HepG2 (cell line): ENCODE measurements around the gene CLBA1. TPM values are rescaled to one million over a fixed set of nuclear protein-coding genes. Genes with fewer than 3 reads are reported as not detected.
A peak's percentile ranks its signal among the peaks of the same experiment; 100 is the strongest.

Experiments used
- ATF7 ChIP-seq, 2 experiments: fragments of 450-650 bp in 1 of 2; sonication (generic) in 1 of 2; formaldehyde crosslinking in 1 of 2; IDR thresholded peaks; 2 replicates each; pipeline versions ENCODE4 v1.4.0 to v1.6.1; 2016 to 2020; ENCODE audit warnings: antibody characterized with exemption in 1 of 2, mild to moderate bottlenecking in 1 of 2, missing genetic modification reagents in 1 of 2
- BCL6 ChIP-seq: IDR thresholded peaks from 2 replicates; pipeline ENCODE4 v1.6.1; 2016; ENCODE audit warnings: missing genetic modification reagents, missing compliant biosample characterization
- CBX1 ChIP-seq: IDR thresholded peaks from one replicate; pipeline ENCODE4 v1.6.1; 2016; ENCODE audit warnings: antibody characterized with exemption, low read depth
- CCDC6 ChIP-seq: sonication (generic); formaldehyde crosslinking; IDR thresholded peaks from 2 replicates; pipeline ENCODE4 v1.8.1; 2022; ENCODE audit warnings: mild to moderate bottlenecking, missing genetic modification reagents, moderate library complexity
- EEA1 ChIP-seq: sonication (generic); formaldehyde crosslinking; IDR thresholded peaks from 2 replicates; pipeline ENCODE4 v1.5.1; 2020; ENCODE audit warnings: mild to moderate bottlenecking, missing genetic modification reagents, borderline replicate concordance
- FOXK2 ChIP-seq: fragments of 450-650 bp; IDR thresholded peaks from 2 replicates; pipeline ENCODE4 v1.6.1; 2016
- HOXA3 ChIP-seq: sonication (generic); formaldehyde crosslinking; IDR thresholded peaks from 2 replicates; pipeline ENCODE4 v1.5.0; 2020; ENCODE audit warnings: missing genetic modification reagents
- MATR3 ChIP-seq: sonication (generic); formaldehyde crosslinking; IDR thresholded peaks from 2 replicates; pipeline ENCODE4 v1.4.0; 2020; ENCODE audit warnings: missing genetic modification reagents
- NONO ChIP-seq, 2 experiments: fragments of 450-650 bp in 1 of 2; sonication (generic) in 1 of 2; formaldehyde crosslinking in 1 of 2; IDR thresholded peaks in 1 of 2; conservative IDR thresholded peaks in 1 of 2; 2 replicates each; pipeline versions ENCODE4 v1.6.1 to v1.8.0; 2017 to 2022; ENCODE audit warnings: mild to moderate bottlenecking in 1 of 2, missing genetic modification reagents in 1 of 2, moderate library complexity in 1 of 2
- RFX1 ChIP-seq: fragments of 450-650 bp; IDR thresholded peaks from 2 replicates; pipeline ENCODE4 v1.6.1; 2017
- SOX13 ChIP-seq, 3 experiments: fragments of 450-650 bp in 1 of 3; sonication (generic) in 1 of 3; formaldehyde crosslinking in 1 of 3; IDR thresholded peaks in 2 of 3; conservative IDR thresholded peaks in 1 of 3; 2 replicates each; pipeline versions ENCODE4 v1.5.0 to v1.6.1; 2016 to 2020; ENCODE audit warnings: antibody characterized with exemption in 1 of 3, mild to moderate bottlenecking in 1 of 3, missing compliant biosample characterization in 1 of 3, missing genetic modification reagents in 1 of 3, moderate library complexity in 1 of 3
- SOX6 ChIP-seq, 2 experiments: fragments of 450-650 bp in 1 of 2; sonication (generic) in 1 of 2; formaldehyde crosslinking in 1 of 2; IDR thresholded peaks; 2 replicates each; pipeline versions ENCODE4 v1.4.0 to v1.6.1; 2017 to 2020; ENCODE audit warnings: antibody characterized with exemption in 1 of 2, mild to moderate bottlenecking in 1 of 2, missing genetic modification reagents in 1 of 2
- TBX3 ChIP-seq: fragments of 450-650 bp; IDR thresholded peaks from 2 replicates; pipeline ENCODE4 v1.6.1; 2017; ENCODE audit warnings: antibody characterized with exemption, mild to moderate bottlenecking, inconsistent platforms, borderline replicate concordance
- TGIF2 ChIP-seq: IDR thresholded peaks from 2 replicates; pipeline ENCODE4 v1.6.1; 2016; ENCODE audit warnings: control low read depth, missing compliant biosample characterization
- TOE1 ChIP-seq: sonication (generic); formaldehyde crosslinking; IDR thresholded peaks from 2 replicates; pipeline ENCODE4 v1.4.0; 2020; ENCODE audit warnings: mild to moderate bottlenecking, missing genetic modification reagents
- U2AF2 ChIP-seq: fragments of 200-400 bp; formaldehyde crosslinking; IDR thresholded peaks from 2 replicates; pipeline ENCODE4 v1.6.1; 2017; ENCODE audit warnings: low read depth, mild to moderate bottlenecking, low read length
- ZFX ChIP-seq: sonication (generic); formaldehyde crosslinking; IDR thresholded peaks from 2 replicates; pipeline ENCODE4 v1.4.0; 2020; ENCODE audit warnings: mild to moderate bottlenecking, low read depth, missing genetic modification reagents, moderate library complexity
- ZNF747 ChIP-seq: sonication (generic); formaldehyde crosslinking; IDR thresholded peaks from 2 replicates; pipeline ENCODE4 v1.8.1; 2023; ENCODE audit warnings: missing genetic modification reagents, mild to moderate bottlenecking, borderline replicate concordance
- ZZZ3 ChIP-seq: sonication (generic); formaldehyde crosslinking; IDR thresholded peaks from 2 replicates; pipeline ENCODE4 v1.4.0; 2020; ENCODE audit warnings: missing genetic modification reagents, mild to moderate bottlenecking, borderline replicate concordance
- polyA plus RNA-seq, 8 experiments: library from polyadenylated mRNA; depleted of rRNA in 3 of 8; stranded (reverse) in 7 of 8; unstranded in 1 of 8; fragments of >200 nt; fragmentation: Illumina TruSeq in 4 of 8; extraction: Trizol in 4 of 8; gene quantifications; 2 replicates each; pipeline versions ENCODE4 v1.2.1 to v1.2.3, GENCODE V29; 2011 to 2016; ENCODE audit warnings: low read depth in 4 of 8, missing spikeins in 1 of 8, mixed read lengths in 1 of 8; ENCODE audit not compliant: insufficient read depth in 1 of 8
- total RNA-seq, 5 experiments: library from RNA; depleted of rRNA; stranded (reverse); fragments of >200 nt; fragmentation: Illumina TruSeq; extraction: Trizol; gene quantifications; 2 replicates each; pipeline ENCODE4 v1.2.3, GENCODE V29; 2016; ENCODE audit warnings: low read depth in 1 of 5
- TF ChIP-seq, protein P1 (sequence below): IDR thresholded peaks from 2 replicates; pipeline ENCODE4 v1.6.1; 2018; ENCODE audit warnings: missing genetic modification reagents, mild to moderate bottlenecking, missing compliant biosample characterization
- TF ChIP-seq, protein P2 (sequence below), 2 experiments: sonication (generic) in 1 of 2; formaldehyde crosslinking in 1 of 2; IDR thresholded peaks; 2 replicates each; pipeline versions ENCODE4 v1.5.1 to v1.6.1; 2011 to 2020; ENCODE audit warnings: borderline replicate concordance in 1 of 2, low read depth in 1 of 2, low read length in 1 of 2, mild to moderate bottlenecking in 1 of 2, missing genetic modification reagents in 1 of 2, moderate library complexity in 1 of 2
- TF ChIP-seq, protein P3 (sequence below): sonication (generic); formaldehyde crosslinking; IDR thresholded peaks from 2 replicates; pipeline ENCODE4 v1.5.1; 2020; ENCODE audit warnings: missing genetic modification reagents, mild to moderate bottlenecking, borderline replicate concordance
- TF ChIP-seq, protein P4 (sequence below): sonication (generic); formaldehyde crosslinking; IDR thresholded peaks from 2 replicates; pipeline ENCODE4 v1.8.1; 2023; ENCODE audit warnings: missing genetic modification reagents, mild to moderate bottlenecking, borderline replicate concordance

CLBA1 gene
- total and polyA plus RNA-seq, 2 of the 13 experiments (the other 11 are each of a cell fraction or from before 2014, with no cell fraction given), result 1.2 to 1.4 TPM

DNA sequence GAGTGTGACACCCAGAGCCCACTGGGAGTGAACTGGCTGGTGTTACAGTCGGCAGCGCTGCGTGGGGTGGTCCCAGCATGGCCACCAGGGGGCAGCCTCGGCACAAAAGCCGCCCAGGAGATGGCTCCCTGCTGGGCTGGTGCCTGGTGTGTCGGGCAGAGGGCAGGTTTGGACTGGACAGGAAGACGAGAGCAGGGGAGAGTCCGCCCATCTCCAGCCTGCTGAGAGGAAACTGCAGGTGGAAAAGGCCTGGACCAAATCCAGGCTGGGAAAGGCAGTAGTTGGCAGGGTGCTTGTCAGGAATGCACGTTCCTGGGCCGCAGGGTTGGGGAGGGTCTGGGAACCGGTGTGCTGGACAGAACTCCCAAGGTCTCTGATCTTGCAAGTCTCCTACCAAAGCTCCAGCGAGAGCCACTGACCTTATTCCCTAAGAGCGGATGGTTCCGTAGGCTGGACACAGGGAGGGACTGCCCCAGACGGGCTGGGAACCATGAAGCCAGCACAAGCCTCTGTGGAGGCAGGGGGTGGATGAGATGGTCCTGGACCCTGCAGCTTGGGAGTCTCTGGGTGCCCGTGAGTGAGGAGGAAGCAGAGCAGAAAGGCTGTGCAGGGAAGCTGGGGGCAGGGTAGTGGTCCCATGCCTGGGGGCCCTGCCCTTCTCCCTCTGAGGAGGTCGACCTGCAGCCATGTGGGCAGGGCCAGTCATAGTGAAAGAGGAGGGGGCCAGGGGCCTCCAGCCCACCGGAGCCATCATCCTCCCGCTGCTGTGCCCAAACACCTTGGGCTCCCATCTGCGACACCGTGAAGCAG is 9.2 kb upstream of the CLBA1 start (continued):
- TF ChIP-seq ATF7 (IDR thresholded peaks at IDR 0.05) (no peak), ATF7 (CRISPR knock-in tag; IDR thresholded peaks at IDR 0.05) (no peak), ZFX (CRISPR knock-in tag) (peak; percentile 14; the same call in 1 of the 2 replicates), SOX13 (IDR thresholded peaks at IDR 0.05) (no peak), SOX13 (CRISPR knock-in tag; conservative IDR thresholded peaks at IDR 0.05 in 1 of 2, IDR thresholded peaks at IDR 0.05 in 1 of 2) (no peak), TOE1 (CRISPR knock-in tag) (no peak), SOX6 (IDR thresholded peaks at IDR 0.05) (no peak), SOX6 (CRISPR knock-in tag; IDR thresholded peaks at IDR 0.05) (no peak), ZZZ3 (CRISPR knock-in tag) (no peak), ZNF747 (CRISPR knock-in tag) (no peak), BCL6 (CRISPR knock-in tag) (no peak), FOXK2 (no peak), TGIF2 (CRISPR knock-in tag) (no peak), RFX1 (no peak), U2AF2 (no peak), HOXA3 (CRISPR knock-in tag) (peak; percentile 56; the same call in 1 of the 2 replicates), EEA1 (no peak), MATR3 (CRISPR knock-in tag) (no peak), NONO (IDR thresholded peaks at IDR 0.05) (no peak), NONO (CRISPR knock-in tag; conservative IDR thresholded peaks at IDR 0.05) (peak; percentile 78), TBX3 (no peak), CCDC6 (CRISPR knock-in tag) (no peak), CBX1 (no peak)
- TF ChIP-seq, protein P1, sequence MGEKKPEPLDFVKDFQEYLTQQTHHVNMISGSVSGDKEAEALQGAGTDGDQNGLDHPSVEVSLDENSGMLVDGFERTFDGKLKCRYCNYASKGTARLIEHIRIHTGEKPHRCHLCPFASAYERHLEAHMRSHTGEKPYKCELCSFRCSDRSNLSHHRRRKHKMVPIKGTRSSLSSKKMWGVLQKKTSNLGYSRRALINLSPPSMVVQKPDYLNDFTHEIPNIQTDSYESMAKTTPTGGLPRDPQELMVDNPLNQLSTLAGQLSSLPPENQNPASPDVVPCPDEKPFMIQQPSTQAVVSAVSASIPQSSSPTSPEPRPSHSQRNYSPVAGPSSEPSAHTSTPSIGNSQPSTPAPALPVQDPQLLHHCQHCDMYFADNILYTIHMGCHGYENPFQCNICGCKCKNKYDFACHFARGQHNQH, result no peak
- TF ChIP-seq, protein P2, sequence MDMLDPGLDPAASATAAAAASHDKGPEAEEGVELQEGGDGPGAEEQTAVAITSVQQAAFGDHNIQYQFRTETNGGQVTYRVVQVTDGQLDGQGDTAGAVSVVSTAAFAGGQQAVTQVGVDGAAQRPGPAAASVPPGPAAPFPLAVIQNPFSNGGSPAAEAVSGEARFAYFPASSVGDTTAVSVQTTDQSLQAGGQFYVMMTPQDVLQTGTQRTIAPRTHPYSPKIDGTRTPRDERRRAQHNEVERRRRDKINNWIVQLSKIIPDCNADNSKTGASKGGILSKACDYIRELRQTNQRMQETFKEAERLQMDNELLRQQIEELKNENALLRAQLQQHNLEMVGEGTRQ (IDR thresholded peaks at IDR 0.05; ENCODE audit: low read depth, low read length), result no peak
- TF ChIP-seq, protein P2 (CRISPR knock-in tag; IDR thresholded peaks at IDR 0.05; ENCODE audit: borderline replicate concordance), result no peak
- TF ChIP-seq, protein P3, sequence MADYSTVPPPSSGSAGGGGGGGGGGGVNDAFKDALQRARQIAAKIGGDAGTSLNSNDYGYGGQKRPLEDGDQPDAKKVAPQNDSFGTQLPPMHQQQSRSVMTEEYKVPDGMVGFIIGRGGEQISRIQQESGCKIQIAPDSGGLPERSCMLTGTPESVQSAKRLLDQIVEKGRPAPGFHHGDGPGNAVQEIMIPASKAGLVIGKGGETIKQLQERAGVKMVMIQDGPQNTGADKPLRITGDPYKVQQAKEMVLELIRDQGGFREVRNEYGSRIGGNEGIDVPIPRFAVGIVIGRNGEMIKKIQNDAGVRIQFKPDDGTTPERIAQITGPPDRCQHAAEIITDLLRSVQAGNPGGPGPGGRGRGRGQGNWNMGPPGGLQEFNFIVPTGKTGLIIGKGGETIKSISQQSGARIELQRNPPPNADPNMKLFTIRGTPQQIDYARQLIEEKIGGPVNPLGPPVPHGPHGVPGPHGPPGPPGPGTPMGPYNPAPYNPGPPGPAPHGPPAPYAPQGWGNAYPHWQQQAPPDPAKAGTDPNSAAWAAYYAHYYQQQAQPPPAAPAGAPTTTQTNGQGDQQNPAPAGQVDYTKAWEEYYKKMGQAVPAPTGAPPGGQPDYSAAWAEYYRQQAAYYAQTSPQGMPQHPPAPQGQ (CRISPR knock-in tag), result no peak
- TF ChIP-seq, protein P4, sequence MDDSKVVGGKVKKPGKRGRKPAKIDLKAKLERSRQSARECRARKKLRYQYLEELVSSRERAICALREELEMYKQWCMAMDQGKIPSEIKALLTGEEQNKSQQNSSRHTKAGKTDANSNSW (CRISPR knock-in tag), result 0 out of 2 replicates have a peak, but pooled peaks have one; percentile 48
